HUDEP-2 (cell line): ENCODE data around the gene TIMM9.
"Not testable (repeated sequence)": the region's sequence is repeated elsewhere in the genome, so short reads cannot be mapped to it uniquely, and the experiment has no call there.

ENCODE experiments used
- DNase-seq, 76 experiments: peaks; one replicate each; lab custom pipeline; 2025; ENCODE audit not compliant: unreplicated experiment in 76 of 76; lab: John Stamatoyannopoulos, UW

Gene TIMM9

GRCh38 chr14:58398895-58399294 lies 28.4 kb downstream of the TIMM9 start:
- no peak for DNase-seq

- DNase-seq, result no peak
These were observed 28.8 kb downstream of the TIMM9 start for GRCh38 chr14:58398495-58398894.

GRCh38 chr14:58397156-58397555 lies 30.2 kb downstream of the TIMM9 start:
- no peak for DNase-seq

GRCh38 chr14:58395812-58396788 lies 31.2 kb downstream of the TIMM9 start, which contains the start of gene TOMM20L:
TSS of gene TOMM20L (plus strand) at chr14:58395930. CDS start at chr14:58395958, 28 bp downstream.
- peak in 74 of 76 experiments; percentile 9 to 84 (median 66) for DNase-seq

GRCh38 chr14:58395562-58395811 lies 31.8 kb downstream of the TIMM9 start:
- peak in 1 of 76 experiments; percentile 5 for DNase-seq

GRCh38 chr14:58390830-58391229 lies 36.5 kb downstream of the TIMM9 start:
- no peak for DNase-seq

GRCh38 chr14:58376791-58377190 lies 50.5 kb downstream of the TIMM9 start:
- DNase-seq, result no peak

GRCh38 chr14:58368956-58369355 lies 58.4 kb downstream of the TIMM9 start:
- no peak for DNase-seq

- peak in 62 of 76 experiments; percentile 2 to 81 (median 37) for DNase-seq
These were observed 60.0 kb downstream of the TIMM9 start for GRCh38 chr14:58367296-58367695.

GRCh38 chr14:58364316-58364715 lies 63.0 kb downstream of the TIMM9 start:
- DNase-seq, result no peak

GRCh38 chr14:58362798-58363412 lies 64.4 kb downstream of the TIMM9 start:
- DNase-seq, result peak in 14 of 76 experiments; percentile 2 to 32 (median 12)

GRCh38 chr14:58362272-58362671 lies 65.1 kb downstream of the TIMM9 start:
- DNase-seq, result not testable (repeated sequence)
